ENCODE results near the gene ADAMTS10. TPM values are rescaled to one million over a fixed set of nuclear protein-coding genes. Genes with fewer than 3 reads are reported as not detected.

The ADAMTS10 gene
- total RNA-seq, 3 donors from 2014 or later: 4.6 to 23.5 (median 7.1) TPM

GRCh38 chr19:8580710-8581281 lies 29.7 kb downstream of the ADAMTS10 start:
- H3K36me3 ChIP-seq (ENCODE audit: low read depth): no peaks in the 10 kb centered on the region
- H3K4me3 ChIP-seq: no peak overlapping the region
- H3K9me3 ChIP-seq: no peaks in the 10 kb centered on the region
- ATAC-seq (peak; percentile 88), DNase-seq (peak; percentile 87 to 89 (median 87))
- H3K4me1 ChIP-seq (ENCODE audit: low read depth): no peaks in the 10 kb centered on the region
- intact Hi-C loops (cut with DNase I, micrococcal nuclease): no loop called here
- TF ChIP-seq, protein P1, sequence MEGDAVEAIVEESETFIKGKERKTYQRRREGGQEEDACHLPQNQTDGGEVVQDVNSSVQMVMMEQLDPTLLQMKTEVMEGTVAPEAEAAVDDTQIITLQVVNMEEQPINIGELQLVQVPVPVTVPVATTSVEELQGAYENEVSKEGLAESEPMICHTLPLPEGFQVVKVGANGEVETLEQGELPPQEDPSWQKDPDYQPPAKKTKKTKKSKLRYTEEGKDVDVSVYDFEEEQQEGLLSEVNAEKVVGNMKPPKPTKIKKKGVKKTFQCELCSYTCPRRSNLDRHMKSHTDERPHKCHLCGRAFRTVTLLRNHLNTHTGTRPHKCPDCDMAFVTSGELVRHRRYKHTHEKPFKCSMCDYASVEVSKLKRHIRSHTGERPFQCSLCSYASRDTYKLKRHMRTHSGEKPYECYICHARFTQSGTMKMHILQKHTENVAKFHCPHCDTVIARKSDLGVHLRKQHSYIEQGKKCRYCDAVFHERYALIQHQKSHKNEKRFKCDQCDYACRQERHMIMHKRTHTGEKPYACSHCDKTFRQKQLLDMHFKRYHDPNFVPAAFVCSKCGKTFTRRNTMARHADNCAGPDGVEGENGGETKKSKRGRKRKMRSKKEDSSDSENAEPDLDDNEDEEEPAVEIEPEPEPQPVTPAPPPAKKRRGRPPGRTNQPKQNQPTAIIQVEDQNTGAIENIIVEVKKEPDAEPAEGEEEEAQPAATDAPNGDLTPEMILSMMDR (IDR thresholded peaks at IDR 0.05): peak; percentile 99

DNA sequence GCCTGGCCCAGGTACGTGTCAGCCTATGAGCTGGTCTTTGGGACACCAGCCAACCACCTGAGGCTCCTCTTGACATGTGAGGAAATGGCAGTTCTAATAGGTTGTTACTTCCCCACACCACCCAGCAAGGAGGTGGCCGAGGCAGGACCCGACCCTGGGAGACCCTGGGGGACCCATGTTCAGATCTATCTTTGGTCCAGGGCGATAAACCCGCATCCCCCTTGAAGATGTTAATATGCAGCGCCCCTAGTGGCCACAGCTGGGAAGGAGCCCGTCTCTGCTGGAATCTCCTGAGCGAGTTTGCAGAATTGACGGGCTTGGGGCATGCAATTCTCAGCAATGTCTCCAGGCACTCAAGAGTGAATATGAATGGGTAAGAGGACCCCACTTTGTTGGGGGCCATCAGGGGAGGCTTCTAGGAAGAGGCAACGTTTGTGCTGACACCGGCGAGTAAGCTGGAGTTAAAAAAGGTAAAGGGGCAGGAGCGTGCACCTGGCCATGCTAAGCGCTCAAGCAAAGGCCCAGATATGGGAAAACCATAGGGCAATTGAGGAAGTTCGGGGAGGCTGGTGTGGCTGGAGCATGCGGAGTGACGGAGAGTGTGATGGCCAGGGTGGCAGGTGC lies 31.8 kb downstream of the ADAMTS10 start:
- Histone ChIP-seq H3K4me3 (no peak overlapping the region), H3K36me3 (ENCODE audit: low read depth) (no peaks in the 10 kb centered on the region), H3K4me1 (ENCODE audit: low read depth) (no peaks in the 10 kb centered on the region), H3K9me3 (no peaks in the 10 kb centered on the region)
- TF ChIP-seq, protein P1 (IDR thresholded peaks at IDR 0.05): peak; percentile 92
- intact Hi-C loops (cut with DNase I, micrococcal nuclease): no loop called here
- ATAC-seq (peak; percentile 65), DNase-seq (peak; percentile 78 to 91 (median 83))

DNA sequence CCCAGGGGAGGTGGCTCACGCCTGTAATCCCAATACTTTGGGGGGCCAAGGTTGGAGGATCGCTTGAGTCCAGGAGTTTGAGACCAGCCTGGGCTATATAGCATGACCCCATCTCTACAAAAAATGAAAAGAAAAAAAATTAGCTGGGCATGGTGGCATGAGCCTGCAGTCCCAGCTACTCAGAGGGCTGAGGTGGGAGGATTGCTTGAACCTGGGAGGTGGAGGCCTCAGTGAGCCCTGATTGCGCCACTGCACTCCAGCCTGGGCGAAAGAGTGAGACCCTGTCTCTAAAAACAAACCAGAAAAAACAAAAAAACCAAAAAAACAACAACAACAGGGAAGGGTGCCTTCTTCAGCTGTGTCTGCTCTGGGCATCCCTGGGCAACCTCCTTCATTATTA lies 32.8 kb downstream of the ADAMTS10 start:
- no peak overlapping the region for H3K4me3 ChIP-seq
- no peaks in the 10 kb centered on the region for H3K9me3 ChIP-seq
- no peaks in the 10 kb centered on the region for H3K36me3 ChIP-seq (ENCODE audit: low read depth)
- no peak for DNase-seq
- ATAC-seq: no peak
- intact Hi-C loops (cut with DNase I, micrococcal nuclease): no loop called here
- TF ChIP-seq, protein P1 (IDR thresholded peaks at IDR 0.05): no peak
- H3K4me1 ChIP-seq (ENCODE audit: low read depth): no peaks in the 10 kb centered on the region

DNA sequence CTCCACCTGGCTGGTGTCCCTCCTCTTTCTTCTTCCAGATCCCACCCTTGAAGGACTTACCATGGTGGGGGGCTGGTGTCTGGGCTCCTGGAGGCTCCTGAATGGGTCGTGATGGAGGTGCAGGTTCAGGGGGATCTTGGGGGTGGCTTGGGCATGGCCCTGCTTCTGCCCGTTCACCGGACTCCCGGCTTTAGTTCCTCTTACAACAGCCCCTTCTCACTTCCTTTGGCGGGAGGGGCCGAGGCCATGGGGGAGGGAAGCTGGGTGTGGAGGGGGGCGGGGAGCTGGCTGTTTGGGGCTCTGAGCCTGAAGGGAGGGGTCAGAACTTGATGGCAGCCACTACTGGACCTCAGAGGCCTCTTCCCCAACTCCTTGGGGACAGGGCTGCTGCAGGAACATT lies 33.3 kb downstream of the ADAMTS10 start, which contains the start of gene MYO1F:
Gene MYO1F (minus strand): TSS at position 196 of the 400 bp plus-strand sequence. CDS start 133 bp downstream, at position 63.
- ATAC-seq: peak; percentile 35

DNA sequence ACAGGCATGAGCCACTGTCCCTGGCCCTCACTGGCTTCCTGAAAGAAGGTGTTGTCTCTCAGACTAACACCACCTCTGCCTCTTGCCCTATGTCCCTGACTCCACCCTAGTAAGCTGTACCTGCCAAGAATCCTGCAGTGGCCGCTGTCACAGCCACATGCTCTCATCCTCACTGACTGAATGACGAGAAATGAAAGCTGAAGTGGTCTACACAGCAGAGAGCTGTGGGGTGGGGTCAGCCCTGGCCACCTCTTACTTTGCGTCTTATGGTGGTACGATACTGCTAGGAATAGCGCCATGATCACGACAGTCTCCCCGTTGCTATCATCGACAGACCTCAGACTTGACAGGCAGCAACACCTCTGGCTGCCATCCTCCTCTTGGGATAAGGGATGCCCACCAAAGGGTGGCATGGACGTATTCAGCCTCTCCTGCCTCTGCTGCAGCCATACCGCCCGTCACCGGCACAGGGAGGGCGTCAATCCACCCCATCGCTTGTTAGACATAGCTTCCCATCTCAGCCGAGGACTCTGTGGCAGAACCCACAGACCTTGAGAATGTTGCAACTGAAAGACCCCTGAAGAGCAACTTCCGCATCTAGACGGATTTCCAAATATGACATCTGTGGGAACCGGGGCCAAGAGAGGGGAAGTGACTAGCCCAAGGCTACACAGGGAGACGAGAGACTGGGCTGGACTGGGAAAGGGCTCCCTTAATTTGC lies 34.1 kb downstream of the ADAMTS10 start:
- TF ChIP-seq, protein P1 (IDR thresholded peaks at IDR 0.05): no peak
- H3K4me1 ChIP-seq (ENCODE audit: low read depth): no peaks in the 10 kb centered on the region
- H3K4me3 ChIP-seq: peak overlapping the region; percentile 14
- intact Hi-C loops (cut with DNase I, micrococcal nuclease): no loop called here
- no peaks in the 10 kb centered on the region for H3K36me3 ChIP-seq (ENCODE audit: low read depth)
- no peaks in the 10 kb centered on the region for H3K9me3 ChIP-seq
- DNase-seq (peak in 1 of 3 donors; percentile 46), ATAC-seq (peak; percentile 55)

More for the DNA sequence above, 33.3 kb downstream of the ADAMTS10 start, which contains the start of gene MYO1F:
- Histone ChIP-seq H3K36me3 (ENCODE audit: low read depth) (no peaks in the 10 kb centered on the region), H3K4me1 (ENCODE audit: low read depth) (no peaks in the 10 kb centered on the region), H3K9me3 (no peaks in the 10 kb centered on the region), H3K4me3 (peak within 1 kb of the TSS; percentile 14)
- peak; percentile 54 to 83 (median 61) for DNase-seq
- TF ChIP-seq, protein P1 (IDR thresholded peaks at IDR 0.05): no peak
- intact Hi-C loops (cut with DNase I, micrococcal nuclease): no loop called here
